Activated CD8-positive, alpha-beta T cell treated with anti-CD3 and anti-CD28 coated beads for 36 hours (primary cell): ENCODE measurements around the gene KCNG1. TPM values are rescaled to one million over a fixed set of nuclear protein-coding genes. Genes with fewer than 3 reads are reported as not detected.

Experiments
- ATAC-seq: fragments of 200-7000 bp; cut with Tn5 transposase; one replicate; pipeline ENCODE4 v1.10.0; 2021; ENCODE audit warnings: mild to moderate bottlenecking, moderate library complexity
- CTCF ChIA-PET: fragments of 350-600 bp; sonication (Branson Sonifier 250); formaldehyde crosslinking; loops from one replicate; lab custom pipeline; 2021; ENCODE audit warnings: antibody characterized with exemption; lab: Charles Lee
- POLR2A ChIA-PET: fragments of 350-600 bp; sonication (Branson Sonifier 250); formaldehyde crosslinking; loops from one replicate; lab custom pipeline; 2021; ENCODE audit warnings: antibody characterized with exemption; lab: Charles Lee
- DNase-seq: peaks from one replicate; pipeline ENCODE4 v3.0.0-alpha.2; 2020
- H3K27ac Mint-ChIP-seq: one replicate; pipeline ENCODE4 v1.8.0; 2021; ENCODE audit warnings: mild to moderate bottlenecking, mixed read lengths
- H3K27me3 Mint-ChIP-seq: one replicate; pipeline ENCODE4 v1.8.0; 2021; ENCODE audit warnings: mixed read lengths
- H3K36me3 Mint-ChIP-seq: one replicate; pipeline ENCODE4 v1.8.0; 2021; ENCODE audit warnings: low read depth, mixed read lengths
- H3K4me1 Mint-ChIP-seq: one replicate; pipeline ENCODE4 v1.8.0; 2021; ENCODE audit warnings: low read depth, mixed read lengths
- H3K4me3 Mint-ChIP-seq: one replicate; pipeline ENCODE4 v1.8.0; 2021; ENCODE audit warnings: mild to moderate bottlenecking, moderate library complexity, mixed read lengths
- H3K9me3 Mint-ChIP-seq: one replicate; pipeline ENCODE4 v1.8.0; 2021; ENCODE audit warnings: mixed read lengths
- intact Hi-C: fragments of 100-400 bp; cut with micrococcal nuclease; formaldehyde crosslinking; loops from one replicate; pipeline ENCODE4 v1.10.0; 2022
- total RNA-seq, 2 experiments: library from RNA; stranded (reverse); gene quantifications; one replicate each; pipeline ENCODE4 v1.2.3, GENCODE V29; 2021
- TF ChIP-seq, protein P1 (sequence below): fragments of 200-600 bp; IDR thresholded peaks from one replicate; pipeline ENCODE4 v1.8.0; 2022; ENCODE audit warnings: antibody characterized with exemption, mild to moderate bottlenecking

KCNG1 gene
- total RNA-seq, 2 experiments from 2014 or later = 1.8 TPM

DNA sequence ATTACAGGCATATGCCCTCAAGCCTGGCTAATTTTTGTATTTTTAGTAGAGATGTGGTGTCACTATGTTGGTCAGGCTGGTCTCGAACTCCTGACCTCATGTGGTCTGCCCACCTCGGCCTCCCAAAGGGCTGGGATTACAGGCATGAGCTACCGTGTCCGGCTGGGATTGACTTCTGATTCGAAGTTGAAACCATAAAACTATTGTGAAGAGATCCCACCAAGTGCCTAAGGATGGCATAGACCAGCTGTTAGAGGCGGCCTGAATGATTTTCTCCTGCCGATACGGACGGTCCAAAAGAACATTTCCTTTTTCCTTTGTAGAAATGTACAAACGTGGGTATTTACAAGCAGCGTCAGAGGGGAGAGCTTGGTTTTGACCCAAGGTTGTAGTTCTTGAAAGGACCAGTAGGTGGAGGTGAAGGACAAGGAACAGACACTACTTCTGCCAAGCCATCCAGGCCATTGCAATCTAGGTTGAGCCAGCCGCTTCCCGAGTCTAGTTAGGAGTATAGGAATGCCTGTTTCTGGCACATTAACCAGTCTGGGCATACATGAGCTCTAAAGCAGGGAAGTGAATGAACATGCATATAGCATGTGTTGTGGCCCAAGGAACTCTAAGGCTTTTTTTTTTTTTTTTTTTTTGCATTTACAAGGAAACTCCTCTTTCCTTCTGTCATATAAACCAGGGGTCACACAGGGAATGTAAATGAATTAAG, 35.3 kb downstream of the KCNG1 start:
- Mint-ChIP-seq H3K4me3 (no peak overlapping the region), H3K36me3 (no peaks in the 10 kb centered on the region), H3K27ac (no peak overlapping the region), H3K9me3 (no peaks in the 10 kb centered on the region), H3K4me1 (no peaks in the 10 kb centered on the region), H3K27me3 (peaks cover 20% of the 10 kb centered on the region)
- TF ChIP-seq, protein P1, sequence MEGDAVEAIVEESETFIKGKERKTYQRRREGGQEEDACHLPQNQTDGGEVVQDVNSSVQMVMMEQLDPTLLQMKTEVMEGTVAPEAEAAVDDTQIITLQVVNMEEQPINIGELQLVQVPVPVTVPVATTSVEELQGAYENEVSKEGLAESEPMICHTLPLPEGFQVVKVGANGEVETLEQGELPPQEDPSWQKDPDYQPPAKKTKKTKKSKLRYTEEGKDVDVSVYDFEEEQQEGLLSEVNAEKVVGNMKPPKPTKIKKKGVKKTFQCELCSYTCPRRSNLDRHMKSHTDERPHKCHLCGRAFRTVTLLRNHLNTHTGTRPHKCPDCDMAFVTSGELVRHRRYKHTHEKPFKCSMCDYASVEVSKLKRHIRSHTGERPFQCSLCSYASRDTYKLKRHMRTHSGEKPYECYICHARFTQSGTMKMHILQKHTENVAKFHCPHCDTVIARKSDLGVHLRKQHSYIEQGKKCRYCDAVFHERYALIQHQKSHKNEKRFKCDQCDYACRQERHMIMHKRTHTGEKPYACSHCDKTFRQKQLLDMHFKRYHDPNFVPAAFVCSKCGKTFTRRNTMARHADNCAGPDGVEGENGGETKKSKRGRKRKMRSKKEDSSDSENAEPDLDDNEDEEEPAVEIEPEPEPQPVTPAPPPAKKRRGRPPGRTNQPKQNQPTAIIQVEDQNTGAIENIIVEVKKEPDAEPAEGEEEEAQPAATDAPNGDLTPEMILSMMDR = peak; percentile 89
- ATAC-seq = peak; percentile 98
- ChIA-PET CTCF (interaction anchor here (0.5 to 8.6 kb wide), 71 partner anchors 9 to 1130 kb away, joined by 3 to 210 read pairs (median 4); partner anchors contain the start of genes BCAS4, DPM1 and MOCS3), POLR2A (interaction anchor here (1.0 to 1.7 kb wide), 2 partner anchors 15 to 323 kb away, joined by 3 to 5 read pairs; no protein-coding TSS in a partner anchor)
- peak; percentile 70 for DNase-seq
- intact Hi-C loops = loop anchor here (2.0 to 10.0 kb wide), 2 partner anchors 319 to 637 kb away; no protein-coding TSS in a partner anchor

DNA sequence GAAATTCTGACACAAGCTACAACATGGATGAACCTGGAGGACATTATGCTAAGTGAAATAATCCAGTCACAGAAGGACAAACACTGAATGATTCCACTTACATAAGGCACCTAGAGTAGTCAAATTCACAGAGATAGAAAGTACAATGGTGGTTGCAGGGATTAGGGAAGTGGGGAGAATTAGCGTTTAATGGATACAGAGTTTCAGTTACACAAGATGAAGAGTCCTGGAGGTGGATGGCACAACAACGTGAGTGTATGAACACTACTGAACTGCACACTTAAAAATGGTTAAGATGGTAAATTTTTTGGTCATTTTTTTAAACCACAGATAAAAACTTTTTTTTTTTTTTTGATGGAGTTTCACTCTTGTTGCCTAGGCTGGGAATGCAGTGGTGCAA, 39.6 kb downstream of the KCNG1 start:
- no peaks in the 10 kb centered on the region for H3K36me3 Mint-ChIP-seq
- DNase-seq = no peak
- ChIA-PET CTCF (interaction anchor here (0.6 to 6.4 kb wide), 4 partner anchors 8 to 335 kb away, joined by 3 to 56 read pairs (median 24); partner anchors contain the start of gene BCAS4), POLR2A (interaction anchor here (0.6 to 0.7 kb wide), 2 partner anchors 459 to 950 kb away, joined by 3 read pairs; no protein-coding TSS in a partner anchor)
- no peak overlapping the region for H3K4me3 Mint-ChIP-seq
- H3K4me1 Mint-ChIP-seq = peaks cover 18% of the 10 kb centered on the region
- H3K27me3 Mint-ChIP-seq = peaks cover 36% of the 10 kb centered on the region
- intact Hi-C loops = loop anchor here (10.0 kb wide), 1 partner anchor 641 kb away; no protein-coding TSS in a partner anchor
- TF ChIP-seq, protein P1 = no peak
- H3K9me3 Mint-ChIP-seq = no peaks in the 10 kb centered on the region
- no peak for ATAC-seq
- H3K27ac Mint-ChIP-seq = no peak overlapping the region

DNA sequence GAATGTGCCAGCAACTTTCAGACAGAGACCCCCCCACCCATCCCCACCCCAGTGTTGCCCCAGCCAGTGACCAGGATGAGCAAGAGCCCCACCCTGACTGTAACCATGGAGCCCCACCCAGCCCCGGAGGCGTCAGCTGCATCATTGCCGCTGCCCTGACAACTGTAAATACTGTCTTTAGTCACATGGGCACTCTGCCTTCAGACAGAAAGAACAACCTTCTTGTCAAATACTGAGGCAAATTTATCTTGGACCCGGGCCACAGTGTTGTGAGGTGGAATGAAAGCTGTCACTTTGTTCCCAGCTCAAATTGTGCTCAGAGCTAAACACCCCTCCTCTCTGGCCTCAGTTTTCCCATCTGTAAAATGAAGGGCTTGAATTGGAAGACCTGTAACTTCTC, 40.5 kb downstream of the KCNG1 start:
- ChIA-PET POLR2A (no interaction called here), CTCF (interaction anchor here (0.9 to 6.4 kb wide), 25 partner anchors 9 to 336 kb away, joined by 3 to 56 read pairs (median 5); partner anchors contain the start of genes BCAS4, DPM1 and MOCS3)
- DNase-seq (peak; percentile 29), ATAC-seq (no peak)
- Mint-ChIP-seq H3K27ac (no peak overlapping the region), H3K4me1 (peaks cover 18% of the 10 kb centered on the region), H3K27me3 (peaks cover 37% of the 10 kb centered on the region), H3K9me3 (no peaks in the 10 kb centered on the region), H3K4me3 (no peak overlapping the region), H3K36me3 (no peaks in the 10 kb centered on the region)
- intact Hi-C loops = loop anchor here (10.0 kb wide), 1 partner anchor 642 kb away; no protein-coding TSS in a partner anchor
- TF ChIP-seq, protein P1 = no peak

DNA sequence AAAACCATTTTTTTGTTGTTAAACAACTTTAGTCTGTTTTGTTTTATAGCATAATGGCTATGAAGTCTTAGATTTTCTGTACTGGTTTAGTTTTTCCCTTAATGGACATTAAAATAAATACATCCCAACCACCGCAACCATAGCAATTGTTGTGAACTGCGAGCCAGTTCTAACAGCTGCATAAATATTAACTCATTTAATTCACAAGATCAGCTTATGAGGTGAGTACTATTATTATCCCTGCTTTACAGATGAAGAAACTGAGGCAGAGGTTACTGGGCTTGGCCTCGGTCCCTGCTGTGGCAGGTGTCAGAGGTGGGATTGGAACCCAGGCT, 41.2 kb downstream of the KCNG1 start:
- H3K36me3 Mint-ChIP-seq = no peaks in the 10 kb centered on the region
- H3K4me3 Mint-ChIP-seq = no peak overlapping the region
- POLR2A ChIA-PET = no interaction called here
- CTCF ChIA-PET = interaction anchor here (0.7 to 6.4 kb wide), 33 partner anchors 9 to 616 kb away, joined by 3 to 56 read pairs (median 4); partner anchors contain the start of genes BCAS4, DPM1 and MOCS3
- ATAC-seq = no peak
- H3K27me3 Mint-ChIP-seq = peaks cover 36% of the 10 kb centered on the region
- TF ChIP-seq, protein P1 = peak; percentile 8
- no peaks in the 10 kb centered on the region for H3K9me3 Mint-ChIP-seq
- peaks cover 18% of the 10 kb centered on the region for H3K4me1 Mint-ChIP-seq
- no peak for DNase-seq
- intact Hi-C loops = loop anchor here (10.0 kb wide), 1 partner anchor 643 kb away; no protein-coding TSS in a partner anchor
- no peak overlapping the region for H3K27ac Mint-ChIP-seq
